ENCODE data around the gene TMEM259.

The TMEM259 gene

DNA sequence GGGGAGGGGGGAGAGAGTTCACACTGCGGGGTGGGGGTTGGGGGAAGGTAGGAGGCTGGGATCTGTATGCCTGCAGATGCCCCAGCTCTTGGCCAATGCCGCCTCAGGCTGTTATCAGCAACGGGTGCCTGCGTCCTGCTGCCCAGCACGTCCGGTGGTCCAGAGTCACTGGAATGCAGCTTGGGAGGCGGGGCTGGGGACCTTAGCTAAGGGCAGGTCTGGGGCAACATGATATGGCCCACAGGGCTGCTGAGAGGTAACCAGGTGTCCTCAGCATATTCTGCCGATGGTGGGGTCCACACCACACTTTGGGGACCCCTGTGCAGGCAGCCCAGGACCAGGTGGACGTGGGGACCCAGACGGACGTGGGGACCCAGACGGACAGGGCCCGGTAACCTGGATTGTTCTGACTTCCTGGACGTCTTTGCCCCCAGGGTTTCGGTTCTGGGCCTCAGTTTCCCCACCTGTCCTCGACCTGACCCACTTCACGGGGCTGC is 45.4 kb upstream of the TMEM259 start:
- no peak for DNase-seq (ENCODE audit: extremely low read depth, low read depth)
- TF ChIP-seq, protein P1, sequence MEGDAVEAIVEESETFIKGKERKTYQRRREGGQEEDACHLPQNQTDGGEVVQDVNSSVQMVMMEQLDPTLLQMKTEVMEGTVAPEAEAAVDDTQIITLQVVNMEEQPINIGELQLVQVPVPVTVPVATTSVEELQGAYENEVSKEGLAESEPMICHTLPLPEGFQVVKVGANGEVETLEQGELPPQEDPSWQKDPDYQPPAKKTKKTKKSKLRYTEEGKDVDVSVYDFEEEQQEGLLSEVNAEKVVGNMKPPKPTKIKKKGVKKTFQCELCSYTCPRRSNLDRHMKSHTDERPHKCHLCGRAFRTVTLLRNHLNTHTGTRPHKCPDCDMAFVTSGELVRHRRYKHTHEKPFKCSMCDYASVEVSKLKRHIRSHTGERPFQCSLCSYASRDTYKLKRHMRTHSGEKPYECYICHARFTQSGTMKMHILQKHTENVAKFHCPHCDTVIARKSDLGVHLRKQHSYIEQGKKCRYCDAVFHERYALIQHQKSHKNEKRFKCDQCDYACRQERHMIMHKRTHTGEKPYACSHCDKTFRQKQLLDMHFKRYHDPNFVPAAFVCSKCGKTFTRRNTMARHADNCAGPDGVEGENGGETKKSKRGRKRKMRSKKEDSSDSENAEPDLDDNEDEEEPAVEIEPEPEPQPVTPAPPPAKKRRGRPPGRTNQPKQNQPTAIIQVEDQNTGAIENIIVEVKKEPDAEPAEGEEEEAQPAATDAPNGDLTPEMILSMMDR (IDR thresholded peaks at IDR 0.05; ENCODE audit: low read depth, low read length): no peak

DNA sequence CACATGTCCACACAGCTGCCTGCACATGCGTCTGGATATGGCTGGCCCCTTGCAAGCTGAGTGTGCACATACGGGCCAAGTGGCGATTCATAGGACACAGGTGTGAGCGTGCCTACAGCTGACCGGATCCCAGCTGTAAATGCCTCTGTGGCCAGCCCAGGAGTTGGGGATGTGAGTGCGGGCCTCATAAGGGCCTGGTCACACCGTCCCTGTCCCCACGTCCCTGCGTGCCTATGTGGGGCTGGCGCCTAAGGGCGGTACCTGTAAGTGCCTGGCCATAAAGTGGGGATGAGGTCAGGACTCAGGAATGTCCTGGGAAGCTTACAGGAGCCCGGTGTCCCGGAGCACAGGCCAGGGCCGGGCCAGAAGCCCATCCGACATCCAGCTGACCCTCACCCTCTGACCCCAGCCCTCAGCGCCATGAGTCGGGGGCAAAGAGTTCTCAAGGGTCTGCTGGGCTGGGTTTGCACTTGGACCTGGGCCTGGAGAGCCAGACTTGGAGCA is 44.7 kb upstream of the TMEM259 start:
- TF ChIP-seq, protein P1 (IDR thresholded peaks at IDR 0.05; ENCODE audit: low read depth, low read length): no peak
- DNase-seq (ENCODE audit: extremely low read depth, low read depth): no peak

DNA sequence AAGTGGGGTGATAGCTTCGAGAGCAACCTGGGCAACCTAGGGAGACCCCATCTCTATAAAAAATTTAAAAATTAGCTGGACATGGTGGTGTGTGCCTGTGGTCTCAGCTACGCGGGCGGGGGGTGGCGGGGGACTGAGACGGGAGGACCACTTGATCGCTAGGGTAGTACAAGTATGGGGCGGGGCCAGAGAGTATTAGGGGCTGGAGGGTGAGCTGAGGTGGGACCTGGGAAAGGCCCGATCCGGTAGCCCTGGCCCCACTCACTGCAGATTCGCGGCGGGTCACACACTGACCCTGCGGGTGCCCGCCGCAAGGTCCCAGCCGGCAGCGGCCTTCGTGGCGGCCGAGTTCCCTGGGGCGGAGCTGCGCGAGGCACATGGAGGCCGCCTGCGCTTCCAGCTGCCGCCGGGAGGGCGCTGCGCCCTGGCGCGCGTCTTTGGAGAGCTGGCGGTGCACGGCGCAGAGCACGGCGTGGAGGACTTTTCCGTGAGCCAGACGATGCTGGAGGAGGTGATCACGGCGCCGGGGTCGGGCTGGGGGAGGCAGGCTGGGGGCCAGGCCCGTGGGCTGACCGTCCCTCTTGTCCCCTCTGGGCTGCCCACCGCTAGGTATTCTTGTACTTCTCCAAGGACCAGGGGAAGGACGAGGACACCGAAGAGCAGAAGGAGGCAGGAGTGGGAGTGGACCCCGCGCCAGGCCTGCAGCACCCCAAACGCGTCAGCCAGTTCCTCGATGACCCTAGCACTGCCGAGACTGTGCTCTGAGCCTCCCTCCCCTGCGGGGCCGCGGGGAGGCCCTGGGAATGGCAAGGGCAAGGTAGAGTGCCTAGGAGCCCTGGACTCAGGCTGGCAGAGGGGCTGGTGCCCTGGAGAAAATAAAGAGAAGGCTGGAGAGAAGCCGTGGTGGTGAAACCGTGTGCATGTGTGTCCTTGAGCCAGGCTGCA is 44.0 kb upstream of the TMEM259 start:
- TF ChIP-seq, protein P1 (IDR thresholded peaks at IDR 0.05; ENCODE audit: low read depth, low read length): peak; percentile 57
- no peak for DNase-seq (ENCODE audit: extremely low read depth, low read depth)

DNA sequence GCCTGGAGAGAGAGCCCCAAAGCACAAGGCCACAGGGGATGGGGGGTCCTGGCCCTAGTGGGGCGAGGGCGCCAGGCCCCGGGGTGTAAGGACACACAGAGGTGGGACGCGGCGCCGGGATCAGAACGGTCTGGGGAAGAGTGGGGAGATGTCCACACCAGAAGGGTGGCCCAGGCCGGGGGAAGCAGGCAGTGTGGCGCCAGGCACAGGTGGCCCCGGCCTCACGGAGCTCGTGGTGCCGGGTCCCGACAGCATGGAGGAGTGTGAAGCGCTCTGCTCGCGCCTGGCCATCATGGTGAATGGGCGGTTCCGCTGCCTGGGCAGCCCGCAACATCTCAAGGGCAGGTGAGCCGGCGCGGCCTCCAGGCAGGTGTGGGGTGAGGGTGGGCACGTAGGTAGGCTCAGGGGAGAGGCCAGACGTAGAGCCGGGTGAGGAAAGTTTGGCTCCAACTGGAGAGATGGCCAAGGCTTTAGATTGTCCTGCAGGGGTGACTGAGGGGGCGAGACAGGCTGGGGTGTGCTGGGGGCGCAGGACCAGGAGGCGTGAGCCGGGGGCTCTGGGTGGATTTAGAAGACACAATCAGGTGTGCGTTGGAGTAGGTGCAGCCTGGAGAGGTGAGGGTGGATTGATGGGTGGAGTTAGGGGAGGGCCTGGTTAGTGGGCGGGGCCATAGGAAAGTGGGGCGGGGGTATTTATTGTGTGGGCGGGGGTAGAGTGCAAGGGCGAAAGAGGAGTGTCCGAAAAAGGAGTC is 43.2 kb upstream of the TMEM259 start:
- TF ChIP-seq, protein P1 (IDR thresholded peaks at IDR 0.05; ENCODE audit: low read depth, low read length): no peak

DNA sequence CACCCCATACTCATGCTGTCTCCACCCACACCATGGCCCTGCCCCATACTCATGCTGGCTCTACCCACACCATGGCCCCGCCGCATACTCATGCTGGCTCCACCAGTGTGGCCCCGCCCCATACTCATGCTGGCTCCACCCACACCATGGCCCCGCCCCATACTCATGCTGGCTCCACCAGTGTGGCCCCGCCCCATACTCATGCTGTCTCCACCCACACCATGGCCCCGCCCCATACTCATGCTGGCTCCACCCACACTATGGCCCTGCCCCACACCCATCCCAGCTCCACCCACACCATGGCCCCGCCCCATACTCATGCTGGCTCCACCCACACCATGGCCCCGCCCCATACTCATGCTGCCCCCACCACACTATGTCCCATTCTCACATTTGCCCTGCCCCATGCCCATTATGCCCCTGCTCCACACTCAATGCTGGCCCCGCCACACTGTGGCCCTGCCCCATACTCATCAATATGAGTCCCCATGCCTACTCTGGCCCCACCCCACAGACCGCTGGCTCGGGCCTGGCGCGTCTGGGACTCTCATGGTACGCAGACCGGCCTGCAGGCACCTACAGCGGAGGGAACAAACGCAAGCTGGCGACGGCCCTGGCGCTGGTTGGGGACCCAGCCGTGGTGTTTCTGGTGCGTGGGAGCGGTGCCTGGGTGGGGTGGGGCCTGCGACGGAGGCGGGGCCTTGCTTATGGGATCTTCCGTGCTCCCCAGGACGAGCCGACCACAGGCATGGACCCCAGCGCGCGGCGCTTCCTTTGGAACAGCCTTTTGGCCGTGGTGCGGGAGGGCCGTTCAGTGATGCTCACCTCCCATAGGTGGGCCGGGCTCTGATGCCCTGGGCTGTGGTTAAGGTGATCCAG is 42.3 kb upstream of the TMEM259 start:
- TF ChIP-seq, protein P1 (IDR thresholded peaks at IDR 0.05; ENCODE audit: low read depth, low read length): no peak
- DNase-seq (ENCODE audit: extremely low read depth, low read depth): no peak

More for the DNA sequence above, 43.2 kb upstream of the TMEM259 start:
- no peak for DNase-seq (ENCODE audit: extremely low read depth, low read depth)

DNA sequence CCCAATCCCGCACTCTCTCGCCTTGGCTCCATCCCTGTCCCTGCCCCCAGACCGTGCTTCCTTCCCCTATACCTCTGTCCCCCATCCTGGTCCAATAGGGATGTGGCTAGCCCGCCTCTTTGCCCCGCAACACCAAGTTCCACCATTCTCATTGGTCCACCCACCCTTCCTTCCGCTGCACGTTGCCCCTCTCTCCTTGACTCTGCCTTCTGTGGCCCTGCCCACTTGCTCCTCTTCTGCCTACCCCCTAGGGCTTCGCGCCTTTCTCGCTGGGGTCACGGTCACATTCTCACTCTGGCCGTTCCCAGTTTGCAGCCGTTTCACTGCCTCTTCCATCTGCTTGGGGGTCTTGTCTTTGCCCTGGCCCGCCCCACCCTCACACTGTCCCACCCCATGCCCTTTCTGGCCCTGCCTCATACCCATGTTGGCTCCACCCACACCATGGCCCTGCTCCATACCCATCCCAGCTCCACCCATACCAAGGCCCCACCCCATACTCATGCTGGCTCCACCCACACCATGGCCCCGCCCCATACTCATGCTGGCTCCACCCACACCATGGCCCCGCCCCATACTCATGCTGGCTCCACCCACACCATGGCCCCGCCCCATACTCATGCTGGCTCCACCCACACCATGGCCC is 41.6 kb upstream of the TMEM259 start:
- no peak for DNase-seq (ENCODE audit: extremely low read depth, low read depth)
- TF ChIP-seq, protein P1 (IDR thresholded peaks at IDR 0.05; ENCODE audit: low read depth, low read length): no peak
